Bronchial epithelial cell (primary cell): ENCODE measurements around the gene IGF1R. TPM values are rescaled to one million over a fixed set of nuclear protein-coding genes. Genes with fewer than 3 reads are reported as not detected.

Experiments used
- DNase-seq: peaks from one replicate; pipeline ENCODE4 v3.0.0-alpha.2; 2010; ENCODE audit warnings: low read depth
- FAIRE-seq: peaks from 2 replicates; lab custom pipeline; 2011; peaks lifted over from hg19 to GRCh38; lab: Jason Lieb, UNC
- H3K27me3 ChIP-seq: 2 replicates; pipeline ENCODE4 v1.5.1; 2011; ENCODE audit warnings: low read length; ENCODE audit not compliant: control insufficient read depth, insufficient read depth
- H3K36me3 ChIP-seq: 2 replicates; pipeline ENCODE4 v1.5.1; 2011; ENCODE audit warnings: low read length; ENCODE audit not compliant: control insufficient read depth, insufficient read depth
- H3K4me3 ChIP-seq: 2 replicates; pipeline ENCODE4 v1.5.1; 2011; ENCODE audit warnings: mild to moderate bottlenecking, low read depth, low read length, control low read depth
- total RNA-seq: library from RNA; depleted of rRNA; stranded (reverse); fragments of >200 nt; gene quantifications from 2 replicates; pipeline ENCODE4 v1.2.1, GENCODE V29; 2014
- TF ChIP-seq, protein P1 (sequence below): IDR thresholded peaks from 2 replicates; pipeline ENCODE4 v1.5.1; 2011; ENCODE audit warnings: mild to moderate bottlenecking, moderate library complexity, low read length, control low read depth, inconsistent platforms; ENCODE audit not compliant: insufficient read depth, severe bottlenecking

Gene IGF1R
- total RNA-seq, 1 donor from 2014 or later: 39.5 TPM

DNA sequence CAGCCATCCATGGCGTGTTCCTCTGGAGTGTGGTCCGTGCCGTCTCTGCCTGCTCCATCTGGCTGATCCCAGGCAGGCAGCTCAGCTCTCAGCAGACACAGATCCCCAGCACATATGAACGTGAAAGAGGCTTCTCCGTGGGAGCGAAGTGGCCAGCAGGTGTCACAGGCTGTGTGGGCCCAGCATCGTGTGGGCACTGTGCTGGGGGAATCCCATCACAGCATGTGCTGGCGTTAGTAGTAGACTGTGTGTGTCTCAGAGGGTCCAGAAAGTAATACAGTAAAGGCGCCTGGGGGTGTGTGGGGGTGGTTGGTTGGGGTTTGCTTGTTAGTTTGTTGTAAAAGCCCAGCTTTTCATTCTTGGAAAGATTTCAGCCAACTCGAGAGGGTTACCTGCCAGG is 147.6 kb downstream of the IGF1R start:
- TF ChIP-seq, protein P1, sequence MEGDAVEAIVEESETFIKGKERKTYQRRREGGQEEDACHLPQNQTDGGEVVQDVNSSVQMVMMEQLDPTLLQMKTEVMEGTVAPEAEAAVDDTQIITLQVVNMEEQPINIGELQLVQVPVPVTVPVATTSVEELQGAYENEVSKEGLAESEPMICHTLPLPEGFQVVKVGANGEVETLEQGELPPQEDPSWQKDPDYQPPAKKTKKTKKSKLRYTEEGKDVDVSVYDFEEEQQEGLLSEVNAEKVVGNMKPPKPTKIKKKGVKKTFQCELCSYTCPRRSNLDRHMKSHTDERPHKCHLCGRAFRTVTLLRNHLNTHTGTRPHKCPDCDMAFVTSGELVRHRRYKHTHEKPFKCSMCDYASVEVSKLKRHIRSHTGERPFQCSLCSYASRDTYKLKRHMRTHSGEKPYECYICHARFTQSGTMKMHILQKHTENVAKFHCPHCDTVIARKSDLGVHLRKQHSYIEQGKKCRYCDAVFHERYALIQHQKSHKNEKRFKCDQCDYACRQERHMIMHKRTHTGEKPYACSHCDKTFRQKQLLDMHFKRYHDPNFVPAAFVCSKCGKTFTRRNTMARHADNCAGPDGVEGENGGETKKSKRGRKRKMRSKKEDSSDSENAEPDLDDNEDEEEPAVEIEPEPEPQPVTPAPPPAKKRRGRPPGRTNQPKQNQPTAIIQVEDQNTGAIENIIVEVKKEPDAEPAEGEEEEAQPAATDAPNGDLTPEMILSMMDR: no peak
- no peak for DNase-seq
- no peak for FAIRE-seq
- H3K4me3 ChIP-seq: no peak overlapping the region
- H3K27me3 ChIP-seq: no peaks in the 10 kb centered on the region
- H3K36me3 ChIP-seq: no peaks in the 10 kb centered on the region

DNA sequence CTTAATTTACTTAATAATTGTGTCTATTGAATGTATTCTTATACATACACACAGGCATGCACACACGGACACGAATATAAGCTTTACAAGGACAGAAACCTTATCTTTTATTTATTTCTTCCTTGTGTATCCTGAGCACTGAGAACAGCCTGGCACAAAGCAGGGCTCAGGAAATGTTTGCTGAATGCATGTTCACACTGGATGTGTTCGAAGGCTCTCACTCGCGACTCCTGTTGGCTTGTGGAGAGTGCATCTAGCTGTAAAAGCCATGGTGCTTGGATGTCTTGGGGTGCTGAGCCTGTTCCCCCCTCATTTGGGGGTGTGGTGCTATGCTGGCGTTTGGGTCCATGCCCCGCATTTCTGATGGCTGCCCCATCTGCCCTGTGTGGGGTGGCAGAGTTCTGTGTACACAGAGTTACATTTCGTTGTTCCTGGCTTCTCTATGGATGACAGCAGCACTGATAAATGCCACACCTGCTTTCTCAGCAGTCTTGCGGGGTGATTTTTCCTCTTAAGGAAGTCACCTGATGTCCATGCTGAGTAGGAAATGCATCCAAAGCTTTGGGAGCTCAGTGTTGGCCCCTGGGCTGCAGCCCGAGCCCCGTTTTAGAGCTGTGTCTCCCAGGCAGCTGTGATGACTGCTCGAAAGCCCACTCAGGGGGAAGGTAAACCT is 148.5 kb downstream of the IGF1R start:
- Histone ChIP-seq H3K27me3 (no peaks in the 10 kb centered on the region), H3K4me3 (no peak overlapping the region), H3K36me3 (no peaks in the 10 kb centered on the region)
- DNase-seq (no peak), FAIRE-seq (peak; percentile 40)
- TF ChIP-seq, protein P1: no peak

DNA sequence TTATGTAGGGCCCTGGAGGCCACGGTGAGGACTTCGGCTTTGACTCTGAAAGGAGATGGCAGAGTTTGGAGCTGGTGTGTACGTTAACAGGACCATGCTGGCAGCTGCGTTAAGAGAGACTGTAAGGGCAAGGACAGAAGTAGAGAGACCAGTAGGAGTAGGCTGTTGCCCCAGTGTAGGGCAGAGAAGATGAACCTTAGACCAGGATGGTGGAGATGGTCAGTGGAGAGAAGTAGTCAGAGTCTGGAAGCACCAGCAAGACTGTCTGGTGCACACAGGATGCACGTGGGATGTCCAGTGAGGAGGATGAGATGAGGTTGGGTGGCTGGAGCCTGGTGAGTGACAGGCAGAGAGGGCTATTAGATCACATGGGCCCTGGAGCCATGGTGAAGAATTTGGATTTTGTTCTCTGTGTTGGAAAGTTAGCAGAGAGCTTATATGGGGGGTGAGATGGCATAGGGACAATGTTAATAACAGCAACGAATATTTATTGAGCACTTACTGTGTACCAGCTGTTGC is 150.1 kb downstream of the IGF1R start:
- TF ChIP-seq, protein P1: no peak
- H3K4me3 ChIP-seq: no peak overlapping the region
- no peaks in the 10 kb centered on the region for H3K27me3 ChIP-seq
- no peaks in the 10 kb centered on the region for H3K36me3 ChIP-seq
- FAIRE-seq (peak; percentile 43), DNase-seq (no peak)

DNA sequence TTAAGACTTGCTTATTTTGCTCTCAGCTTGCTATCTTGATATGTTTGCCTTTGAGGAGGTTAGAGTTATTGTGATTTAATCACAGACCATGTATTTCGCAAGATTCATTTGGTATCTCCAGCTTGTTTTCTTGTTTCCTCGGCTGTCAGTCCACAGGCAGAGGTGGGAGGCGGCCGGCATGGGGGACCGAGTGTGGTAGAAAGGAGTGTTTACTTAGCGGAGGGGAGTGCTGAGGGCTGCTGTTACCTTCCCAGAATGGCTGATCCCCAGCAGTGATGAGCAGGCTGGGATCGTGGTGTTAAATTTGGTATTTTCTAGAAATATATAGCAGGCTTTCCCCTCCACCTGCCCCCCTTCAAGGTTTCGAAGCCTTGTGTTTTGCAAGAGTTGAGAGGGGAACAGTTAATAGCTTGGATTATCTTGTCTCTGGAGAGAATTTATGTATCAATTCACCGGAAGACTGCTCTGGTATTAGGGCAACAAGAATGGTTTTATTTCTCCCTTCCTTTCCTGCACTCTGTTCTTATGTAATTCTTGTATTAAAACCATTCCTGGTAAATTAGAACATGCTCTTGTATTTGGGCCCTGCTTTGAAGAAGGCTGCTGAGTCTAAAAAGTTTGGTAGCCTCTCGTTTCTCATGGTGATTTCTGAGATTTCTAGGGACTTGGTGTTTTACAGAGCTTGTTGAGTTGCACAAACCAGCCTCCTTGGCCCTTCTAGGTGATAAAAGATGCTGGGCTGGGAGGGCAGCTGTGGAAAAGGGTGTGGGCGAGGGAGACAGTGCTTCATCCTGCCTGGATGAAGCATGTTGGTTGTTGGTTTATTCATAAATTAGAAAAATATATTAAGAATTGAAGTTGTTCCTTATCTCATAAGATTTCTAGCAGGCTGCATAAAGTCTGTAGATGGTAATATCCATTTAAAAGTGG is 151.4 kb downstream of the IGF1R start:
- peak; percentile 69 for DNase-seq
- FAIRE-seq: no peak
- TF ChIP-seq, protein P1: no peak
- no peak overlapping the region for H3K4me3 ChIP-seq
- H3K36me3 ChIP-seq: no peaks in the 10 kb centered on the region
- no peaks in the 10 kb centered on the region for H3K27me3 ChIP-seq

DNA sequence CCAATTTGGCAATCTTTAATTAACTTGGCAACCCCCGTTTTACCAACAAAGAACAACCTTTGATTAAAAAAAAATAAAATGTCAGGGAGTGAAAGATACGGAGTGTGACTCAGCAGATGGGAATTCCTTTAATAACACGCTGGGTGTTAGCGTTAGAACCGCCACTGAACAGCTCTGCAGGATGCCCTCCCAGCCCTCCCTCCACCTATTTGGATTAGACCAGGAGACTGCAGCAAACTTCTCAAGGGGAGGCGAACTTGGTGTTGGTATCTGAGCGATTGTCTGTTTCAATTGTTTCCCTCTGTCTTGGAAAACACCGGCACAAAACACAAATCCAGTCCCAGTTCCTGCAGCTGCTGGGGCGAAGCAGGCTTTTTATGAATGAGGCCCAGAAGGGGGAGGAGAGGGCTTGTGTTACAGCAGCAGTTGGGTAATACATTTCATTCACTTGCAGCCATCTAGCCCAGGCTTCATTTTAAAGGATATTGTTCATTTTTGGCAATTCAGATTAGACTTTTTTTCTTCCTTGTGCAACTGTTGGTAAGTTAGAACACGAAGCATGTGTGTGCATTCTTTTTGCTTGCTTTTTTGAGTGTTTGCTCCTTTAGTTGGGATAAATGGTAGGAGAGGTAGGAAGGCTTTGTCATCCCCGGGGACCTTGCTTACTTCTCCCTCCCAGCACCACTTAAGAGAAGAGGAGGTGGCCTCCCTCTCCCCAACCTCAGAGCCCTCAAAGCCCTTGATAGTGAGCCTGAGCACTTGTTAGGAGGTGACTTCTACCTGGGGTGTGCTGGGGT is 152.3 kb downstream of the IGF1R start:
- Histone ChIP-seq H3K4me3 (no peak overlapping the region), H3K27me3 (no peaks in the 10 kb centered on the region), H3K36me3 (no peaks in the 10 kb centered on the region)
- DNase-seq (peak; percentile 74), FAIRE-seq (no peak)
- TF ChIP-seq, protein P1: no peak
